Measurements from ENCODE around the gene GPR39.

DNA sequence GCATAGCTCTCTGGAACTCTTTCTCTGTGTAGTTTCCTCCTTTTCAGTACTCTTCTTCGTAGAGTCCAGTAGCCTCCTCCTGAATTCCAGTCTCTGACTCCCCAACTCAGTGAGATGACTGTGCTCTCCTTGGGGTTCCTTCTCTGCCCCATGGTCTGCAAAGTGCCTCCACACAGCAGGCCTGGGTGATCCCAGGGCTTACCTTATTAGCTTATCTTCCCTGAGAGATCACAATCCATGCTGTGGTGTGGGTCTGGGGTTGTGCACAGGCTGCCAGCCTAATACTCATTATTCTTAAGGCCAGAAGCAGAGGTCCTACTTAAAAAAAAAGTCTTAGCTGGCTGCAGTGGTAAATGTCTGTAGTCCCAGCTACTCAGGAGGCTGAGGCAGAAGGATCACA lies 4.6 kb upstream of the GPR39 start:
- TF ChIP-seq, protein P1, sequence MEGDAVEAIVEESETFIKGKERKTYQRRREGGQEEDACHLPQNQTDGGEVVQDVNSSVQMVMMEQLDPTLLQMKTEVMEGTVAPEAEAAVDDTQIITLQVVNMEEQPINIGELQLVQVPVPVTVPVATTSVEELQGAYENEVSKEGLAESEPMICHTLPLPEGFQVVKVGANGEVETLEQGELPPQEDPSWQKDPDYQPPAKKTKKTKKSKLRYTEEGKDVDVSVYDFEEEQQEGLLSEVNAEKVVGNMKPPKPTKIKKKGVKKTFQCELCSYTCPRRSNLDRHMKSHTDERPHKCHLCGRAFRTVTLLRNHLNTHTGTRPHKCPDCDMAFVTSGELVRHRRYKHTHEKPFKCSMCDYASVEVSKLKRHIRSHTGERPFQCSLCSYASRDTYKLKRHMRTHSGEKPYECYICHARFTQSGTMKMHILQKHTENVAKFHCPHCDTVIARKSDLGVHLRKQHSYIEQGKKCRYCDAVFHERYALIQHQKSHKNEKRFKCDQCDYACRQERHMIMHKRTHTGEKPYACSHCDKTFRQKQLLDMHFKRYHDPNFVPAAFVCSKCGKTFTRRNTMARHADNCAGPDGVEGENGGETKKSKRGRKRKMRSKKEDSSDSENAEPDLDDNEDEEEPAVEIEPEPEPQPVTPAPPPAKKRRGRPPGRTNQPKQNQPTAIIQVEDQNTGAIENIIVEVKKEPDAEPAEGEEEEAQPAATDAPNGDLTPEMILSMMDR (IDR thresholded peaks at IDR 0.05) = no peak
- TF ChIP-seq EP300 (IDR thresholded peaks at IDR 0.05) = no peak
- TF ChIP-seq POLR2A (IDR thresholded peaks at IDR 0.05) = no peak
- no peak for TF ChIP-seq POLR2AphosphoS5 (IDR thresholded peaks at IDR 0.05)
